ENCODE measurements around the gene KPRP.

DNA sequence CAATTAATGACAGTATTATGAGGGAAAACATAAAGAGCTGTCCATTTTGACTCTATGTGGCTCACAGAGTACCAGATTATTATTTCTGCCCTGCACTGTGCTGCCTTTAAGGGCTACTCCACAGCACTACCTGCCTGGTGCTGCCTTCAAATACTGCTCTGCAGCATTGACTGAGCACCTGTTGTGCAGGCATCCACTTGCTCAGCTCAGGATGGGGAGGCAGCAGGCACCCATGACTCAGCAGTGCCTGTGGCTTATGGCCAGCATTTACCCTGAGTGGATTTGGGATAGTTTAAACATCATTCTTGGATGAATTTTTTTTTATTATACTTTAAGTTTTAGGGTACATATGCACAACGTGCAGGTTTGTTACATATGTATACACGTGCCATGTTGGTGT lies 953 bp upstream of the KPRP start:
- TF ChIP-seq POLR2A (IDR thresholded peaks at IDR 0.05), result no peak
- TF ChIP-seq, protein P1, sequence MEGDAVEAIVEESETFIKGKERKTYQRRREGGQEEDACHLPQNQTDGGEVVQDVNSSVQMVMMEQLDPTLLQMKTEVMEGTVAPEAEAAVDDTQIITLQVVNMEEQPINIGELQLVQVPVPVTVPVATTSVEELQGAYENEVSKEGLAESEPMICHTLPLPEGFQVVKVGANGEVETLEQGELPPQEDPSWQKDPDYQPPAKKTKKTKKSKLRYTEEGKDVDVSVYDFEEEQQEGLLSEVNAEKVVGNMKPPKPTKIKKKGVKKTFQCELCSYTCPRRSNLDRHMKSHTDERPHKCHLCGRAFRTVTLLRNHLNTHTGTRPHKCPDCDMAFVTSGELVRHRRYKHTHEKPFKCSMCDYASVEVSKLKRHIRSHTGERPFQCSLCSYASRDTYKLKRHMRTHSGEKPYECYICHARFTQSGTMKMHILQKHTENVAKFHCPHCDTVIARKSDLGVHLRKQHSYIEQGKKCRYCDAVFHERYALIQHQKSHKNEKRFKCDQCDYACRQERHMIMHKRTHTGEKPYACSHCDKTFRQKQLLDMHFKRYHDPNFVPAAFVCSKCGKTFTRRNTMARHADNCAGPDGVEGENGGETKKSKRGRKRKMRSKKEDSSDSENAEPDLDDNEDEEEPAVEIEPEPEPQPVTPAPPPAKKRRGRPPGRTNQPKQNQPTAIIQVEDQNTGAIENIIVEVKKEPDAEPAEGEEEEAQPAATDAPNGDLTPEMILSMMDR (IDR thresholded peaks at IDR 0.05), result no peak

Data from heart left ventricle (tissue), 13 donors.